HEK293 (cell line): Measurements from ENCODE around the gene RAMAC.

Experiments used
- OSR2 ChIP-seq: fragments of 450-650 bp; formaldehyde crosslinking; IDR thresholded peaks from 2 replicates; pipeline ENCODE4 v1.5.1; 2016; ENCODE audit warnings: missing biosample characterization, missing genetic modification characterization
- PRDM1 ChIP-seq: fragments of 450-650 bp; formaldehyde crosslinking; IDR thresholded peaks from 2 replicates; pipeline ENCODE4; 2016; ENCODE audit warnings: missing biosample characterization, missing genetic modification characterization
- ZBTB8A ChIP-seq: fragments of 450-650 bp; formaldehyde crosslinking; IDR thresholded peaks from 2 replicates; pipeline ENCODE4 v1.5.1; 2016; ENCODE audit warnings: missing biosample characterization, missing genetic modification characterization
- ZNF146 ChIP-seq: fragments of 450-650 bp; formaldehyde crosslinking; IDR thresholded peaks from 2 replicates; pipeline ENCODE4 v1.5.1; 2016; ENCODE audit warnings: missing biosample characterization, missing genetic modification characterization
- ZNF433 ChIP-seq: fragments of 450-650 bp; formaldehyde crosslinking; IDR thresholded peaks from 2 replicates; pipeline ENCODE4 v1.5.1; 2016; ENCODE audit warnings: missing biosample characterization, missing genetic modification characterization, low read depth
- ZNF529 ChIP-seq: fragments of 450-650 bp; formaldehyde crosslinking; IDR thresholded peaks from 2 replicates; pipeline ENCODE4 v1.5.1; 2017; ENCODE audit warnings: missing genetic modification characterization, missing biosample characterization; ENCODE audit not compliant: insufficient replicate concordance
- ZNF670 ChIP-seq: fragments of 450-650 bp; formaldehyde crosslinking; IDR thresholded peaks from 2 replicates; pipeline ENCODE4 v1.5.1; 2016; ENCODE audit warnings: missing biosample characterization, missing genetic modification characterization, low read depth
- TF ChIP-seq, protein P1 (sequence below): fragments of 450-650 bp; formaldehyde crosslinking; IDR thresholded peaks from 2 replicates; pipeline ENCODE4 v1.5.1; 2016; ENCODE audit warnings: missing biosample characterization, missing genetic modification characterization
- TF ChIP-seq, protein P2 (sequence below): fragments of 450-650 bp; formaldehyde crosslinking; IDR thresholded peaks from 2 replicates; pipeline ENCODE4 v1.5.1; 2017; ENCODE audit warnings: missing biosample characterization, missing genetic modification characterization

Gene RAMAC

DNA sequence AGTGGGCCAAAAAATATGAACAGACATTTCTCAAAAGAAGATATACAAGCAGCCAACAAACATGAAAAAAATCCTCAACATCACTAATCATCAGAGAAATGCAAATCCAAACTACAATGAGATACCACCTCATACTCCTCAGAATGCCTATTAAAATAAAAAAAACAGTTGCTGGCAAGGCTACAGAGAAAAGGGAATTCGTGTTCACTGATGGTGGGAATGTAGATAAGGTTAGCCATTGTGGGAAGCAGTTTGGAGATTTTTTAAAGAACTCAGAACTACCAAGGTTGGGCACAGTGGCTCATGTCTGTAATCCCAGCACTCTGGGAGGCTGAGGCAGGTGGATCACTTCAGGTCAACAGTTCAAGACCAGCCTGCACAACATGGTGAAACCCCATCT lies 53.2 kb downstream of the RAMAC start (continued):
- TF ChIP-seq ZBTB8A (no peak), ZNF529 (tag by site-specific recombination) (no peak), OSR2 (tag by site-specific recombination) (no peak), ZNF146 (no peak), ZNF670 (no peak), PRDM1 (tag by site-specific recombination) (no peak), ZNF433 (no peak)
- TF ChIP-seq, protein P1, sequence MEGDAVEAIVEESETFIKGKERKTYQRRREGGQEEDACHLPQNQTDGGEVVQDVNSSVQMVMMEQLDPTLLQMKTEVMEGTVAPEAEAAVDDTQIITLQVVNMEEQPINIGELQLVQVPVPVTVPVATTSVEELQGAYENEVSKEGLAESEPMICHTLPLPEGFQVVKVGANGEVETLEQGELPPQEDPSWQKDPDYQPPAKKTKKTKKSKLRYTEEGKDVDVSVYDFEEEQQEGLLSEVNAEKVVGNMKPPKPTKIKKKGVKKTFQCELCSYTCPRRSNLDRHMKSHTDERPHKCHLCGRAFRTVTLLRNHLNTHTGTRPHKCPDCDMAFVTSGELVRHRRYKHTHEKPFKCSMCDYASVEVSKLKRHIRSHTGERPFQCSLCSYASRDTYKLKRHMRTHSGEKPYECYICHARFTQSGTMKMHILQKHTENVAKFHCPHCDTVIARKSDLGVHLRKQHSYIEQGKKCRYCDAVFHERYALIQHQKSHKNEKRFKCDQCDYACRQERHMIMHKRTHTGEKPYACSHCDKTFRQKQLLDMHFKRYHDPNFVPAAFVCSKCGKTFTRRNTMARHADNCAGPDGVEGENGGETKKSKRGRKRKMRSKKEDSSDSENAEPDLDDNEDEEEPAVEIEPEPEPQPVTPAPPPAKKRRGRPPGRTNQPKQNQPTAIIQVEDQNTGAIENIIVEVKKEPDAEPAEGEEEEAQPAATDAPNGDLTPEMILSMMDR (tag by site-specific recombination): no peak
- TF ChIP-seq, protein P2, sequence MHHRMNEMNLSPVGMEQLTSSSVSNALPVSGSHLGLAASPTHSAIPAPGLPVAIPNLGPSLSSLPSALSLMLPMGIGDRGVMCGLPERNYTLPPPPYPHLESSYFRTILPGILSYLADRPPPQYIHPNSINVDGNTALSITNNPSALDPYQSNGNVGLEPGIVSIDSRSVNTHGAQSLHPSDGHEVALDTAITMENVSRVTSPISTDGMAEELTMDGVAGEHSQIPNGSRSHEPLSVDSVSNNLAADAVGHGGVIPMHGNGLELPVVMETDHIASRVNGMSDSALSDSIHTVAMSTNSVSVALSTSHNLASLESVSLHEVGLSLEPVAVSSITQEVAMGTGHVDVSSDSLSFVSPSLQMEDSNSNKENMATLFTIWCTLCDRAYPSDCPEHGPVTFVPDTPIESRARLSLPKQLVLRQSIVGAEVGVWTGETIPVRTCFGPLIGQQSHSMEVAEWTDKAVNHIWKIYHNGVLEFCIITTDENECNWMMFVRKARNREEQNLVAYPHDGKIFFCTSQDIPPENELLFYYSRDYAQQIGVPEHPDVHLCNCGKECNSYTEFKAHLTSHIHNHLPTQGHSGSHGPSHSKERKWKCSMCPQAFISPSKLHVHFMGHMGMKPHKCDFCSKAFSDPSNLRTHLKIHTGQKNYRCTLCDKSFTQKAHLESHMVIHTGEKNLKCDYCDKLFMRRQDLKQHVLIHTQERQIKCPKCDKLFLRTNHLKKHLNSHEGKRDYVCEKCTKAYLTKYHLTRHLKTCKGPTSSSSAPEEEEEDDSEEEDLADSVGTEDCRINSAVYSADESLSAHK: no peak
